Activated CD8-positive, alpha-beta T cell treated with anti-CD3 and anti-CD28 coated beads for 36 hours (primary cell): Measurements from ENCODE around the gene SIDT1. TPM values are rescaled to one million over a fixed set of nuclear protein-coding genes. Genes with fewer than 3 reads are reported as not detected.
A peak's percentile ranks its signal among the peaks of the same experiment; 100 is the strongest.

ENCODE experiments used
- ATAC-seq: fragments of 200-7000 bp; cut with Tn5 transposase; one replicate; pipeline ENCODE4 v1.10.0; 2021; ENCODE audit warnings: mild to moderate bottlenecking, moderate library complexity
- CTCF ChIA-PET: fragments of 350-600 bp; sonication (Branson Sonifier 250); formaldehyde crosslinking; loops from one replicate; lab custom pipeline; 2021; ENCODE audit warnings: antibody characterized with exemption; lab: Charles Lee
- POLR2A ChIA-PET: fragments of 350-600 bp; sonication (Branson Sonifier 250); formaldehyde crosslinking; loops from one replicate; lab custom pipeline; 2021; ENCODE audit warnings: antibody characterized with exemption; lab: Charles Lee
- DNase-seq: peaks from one replicate; pipeline ENCODE4 v3.0.0-alpha.2; 2020
- H3K27ac Mint-ChIP-seq: one replicate; pipeline ENCODE4 v1.8.0; 2021; ENCODE audit warnings: mild to moderate bottlenecking, mixed read lengths
- H3K27me3 Mint-ChIP-seq: one replicate; pipeline ENCODE4 v1.8.0; 2021; ENCODE audit warnings: mixed read lengths
- H3K36me3 Mint-ChIP-seq: one replicate; pipeline ENCODE4 v1.8.0; 2021; ENCODE audit warnings: low read depth, mixed read lengths
- H3K4me1 Mint-ChIP-seq: one replicate; pipeline ENCODE4 v1.8.0; 2021; ENCODE audit warnings: low read depth, mixed read lengths
- H3K4me3 Mint-ChIP-seq: one replicate; pipeline ENCODE4 v1.8.0; 2021; ENCODE audit warnings: mild to moderate bottlenecking, moderate library complexity, mixed read lengths
- H3K9me3 Mint-ChIP-seq: one replicate; pipeline ENCODE4 v1.8.0; 2021; ENCODE audit warnings: mixed read lengths
- CTCF ChIP-seq: fragments of 200-600 bp; IDR thresholded peaks from one replicate; pipeline ENCODE4 v1.8.0; 2022; ENCODE audit warnings: antibody characterized with exemption, mild to moderate bottlenecking
- intact Hi-C: fragments of 100-400 bp; cut with micrococcal nuclease; formaldehyde crosslinking; loops from one replicate; pipeline ENCODE4 v1.10.0; 2022
- total RNA-seq, 2 experiments: library from RNA; stranded (reverse); gene quantifications; one replicate each; pipeline ENCODE4 v1.2.3, GENCODE V29; 2021

SIDT1 gene
- total RNA-seq, 2 experiments from 2014 or later, result 21.0 to 24.0 TPM

- H3K9me3 Mint-ChIP-seq, result no peaks in the 10 kb centered on the region
- ChIA-PET POLR2A (no interaction called here), CTCF (interaction anchor here (1.2 kb wide), 1 partner anchor 76 kb away, joined by 3 read pairs; no protein-coding TSS in a partner anchor)
- H3K4me3 Mint-ChIP-seq, result no peak overlapping the region
- no peak overlapping the region for H3K27ac Mint-ChIP-seq
- TF ChIP-seq CTCF, result no peak
- no peaks in the 10 kb centered on the region for H3K4me1 Mint-ChIP-seq
- ATAC-seq, result no peak
- DNase-seq, result no peak
- H3K27me3 Mint-ChIP-seq, result no peaks in the 10 kb centered on the region
- H3K36me3 Mint-ChIP-seq, result peaks cover 4% of the 10 kb centered on the region
- intact Hi-C loops, result loop anchor here (10.0 kb wide), 1 partner anchor 517 kb away; no protein-coding TSS in a partner anchor
Measured at GRCh38 chr3:113571360-113571759, 39.0 kb downstream of the SIDT1 start.

- Mint-ChIP-seq H3K27ac (no peak overlapping the region), H3K9me3 (no peaks in the 10 kb centered on the region), H3K4me1 (peaks cover 4% of the 10 kb centered on the region), H3K36me3 (peaks cover 2% of the 10 kb centered on the region), H3K27me3 (no peaks in the 10 kb centered on the region), H3K4me3 (no peak overlapping the region)
- POLR2A ChIA-PET, result interaction anchor here (0.6 kb wide), 1 partner anchor 40 kb away, joined by 3 read pairs; no protein-coding TSS in a partner anchor
- ATAC-seq, result no peak
- DNase-seq, result no peak
- TF ChIP-seq CTCF, result no peak
- intact Hi-C loops, result loop anchor here (10.0 kb wide), 1 partner anchor 519 kb away; no protein-coding TSS in a partner anchor
- CTCF ChIA-PET, result no interaction called here
Measured at GRCh38 chr3:113573728-113574127, 41.4 kb downstream of the SIDT1 start.

- no peaks in the 10 kb centered on the region for H3K9me3 Mint-ChIP-seq
- ATAC-seq, result no peak
- intact Hi-C loops, result loop anchor here (10.0 kb wide), 1 partner anchor 519 kb away; no protein-coding TSS in a partner anchor
- peaks cover 4% of the 10 kb centered on the region for H3K4me1 Mint-ChIP-seq
- peaks cover 2% of the 10 kb centered on the region for H3K36me3 Mint-ChIP-seq
- H3K27ac Mint-ChIP-seq, result peak overlapping the region; percentile 47
- no peak overlapping the region for H3K4me3 Mint-ChIP-seq
- H3K27me3 Mint-ChIP-seq, result no peaks in the 10 kb centered on the region
- no peak for TF ChIP-seq CTCF
- DNase-seq, result no peak
- ChIA-PET POLR2A (no interaction called here), CTCF (interaction anchor here (5.7 kb wide), 1 partner anchor 81 kb away, joined by 93 read pairs; no protein-coding TSS in a partner anchor)
Measured at GRCh38 chr3:113574213-113574612, 41.9 kb downstream of the SIDT1 start.

DNA sequence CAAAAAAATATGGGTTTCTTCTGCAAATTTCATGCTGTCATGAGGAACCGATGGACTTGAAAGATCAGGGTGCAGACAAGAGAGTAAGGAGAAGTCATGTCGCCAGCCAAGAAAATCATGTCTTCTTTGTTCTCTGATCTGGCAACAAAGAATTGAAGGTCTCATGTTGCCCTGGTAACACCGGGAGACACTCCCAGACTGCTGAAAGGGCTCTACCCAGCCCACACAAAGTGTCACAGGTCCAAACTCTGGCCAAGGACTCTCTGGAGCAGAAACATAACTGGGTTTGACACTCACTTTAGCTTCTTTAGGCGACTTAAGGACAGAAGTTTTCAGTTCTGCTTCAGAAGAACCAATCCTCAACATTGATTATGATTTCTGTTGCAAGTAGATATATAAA, 42.9 kb downstream of the SIDT1 start:
- Mint-ChIP-seq H3K27ac (no peak overlapping the region), H3K9me3 (no peaks in the 10 kb centered on the region), H3K27me3 (no peaks in the 10 kb centered on the region), H3K4me3 (no peak overlapping the region), H3K36me3 (peaks cover 2% of the 10 kb centered on the region), H3K4me1 (peaks cover 4% of the 10 kb centered on the region)
- CTCF ChIA-PET, result interaction anchor here (0.9 to 5.7 kb wide), 3 partner anchors 16 to 82 kb away, joined by 3 to 93 read pairs (median 57); no protein-coding TSS in a partner anchor
- TF ChIP-seq CTCF, result no peak
- no peak for ATAC-seq
- POLR2A ChIA-PET, result no interaction called here
- intact Hi-C loops, result loop anchor here (10.0 kb wide), 1 partner anchor 520 kb away; no protein-coding TSS in a partner anchor
- DNase-seq, result no peak

DNA sequence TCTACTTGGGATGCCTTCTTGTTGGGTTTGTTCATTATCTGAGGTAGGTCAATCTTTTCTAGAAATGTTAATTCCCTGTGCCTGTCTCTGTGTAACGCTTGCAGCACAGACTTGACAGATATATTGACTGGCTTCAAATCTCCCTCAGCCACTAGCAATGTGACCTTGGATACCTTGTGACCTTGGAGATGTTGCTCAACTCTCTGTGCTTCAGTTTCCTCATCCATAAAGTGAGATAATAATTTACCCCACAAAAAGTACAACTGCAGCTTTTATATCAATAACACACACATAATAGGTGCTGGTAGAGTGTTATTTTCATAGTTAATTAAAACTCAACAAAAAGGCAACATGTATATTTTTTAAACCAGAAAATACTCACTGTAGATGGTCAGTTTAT, 52.9 kb downstream of the SIDT1 start:
- ATAC-seq (no peak), DNase-seq (no peak)
- Mint-ChIP-seq H3K4me3 (no peak overlapping the region), H3K9me3 (no peaks in the 10 kb centered on the region), H3K4me1 (peaks cover 4% of the 10 kb centered on the region), H3K27me3 (no peaks in the 10 kb centered on the region), H3K36me3 (no peaks in the 10 kb centered on the region), H3K27ac (no peak overlapping the region)
- ChIA-PET CTCF (interaction anchor here (1.2 kb wide), 1 partner anchor 48 kb away, joined by 3 read pairs; no protein-coding TSS in a partner anchor), POLR2A (no interaction called here)
- no peak for TF ChIP-seq CTCF
- intact Hi-C loops, result no loop called here
